ENCODE results near the gene TLR5.

Gene TLR5

DNA sequence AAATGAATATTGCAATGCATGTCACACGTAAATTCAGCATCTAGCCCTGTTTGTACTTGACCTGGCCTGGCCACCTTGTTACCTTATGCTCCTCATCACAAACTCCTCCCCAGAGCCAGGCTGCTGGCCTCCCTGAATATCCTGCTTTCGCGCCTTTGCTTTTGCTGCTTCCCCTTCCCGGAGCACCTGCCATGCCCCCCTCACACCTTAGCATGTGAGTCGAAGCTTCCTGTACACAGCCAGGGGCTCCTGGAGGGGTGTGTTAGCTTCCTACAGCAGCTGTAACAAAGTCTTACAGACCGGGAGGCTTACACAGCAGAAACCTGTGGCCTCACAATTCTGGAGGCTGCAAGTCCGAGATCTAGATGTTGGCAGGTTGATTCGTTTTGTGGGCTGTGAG, 60.1 kb downstream of the TLR5 start:
- DNase-seq (ENCODE audit: low read depth): no peak
- peaks cover 9% of the 10 kb centered on the region for H3K4me1 ChIP-seq (ENCODE audit: control insufficient read depth, insufficient read depth, low read length)
- H3K9me3 ChIP-seq (ENCODE audit: control insufficient read depth, low read length): no peaks in the 10 kb centered on the region
- H3K4me3 ChIP-seq (ENCODE audit: low read length): no peak overlapping the region
- H3K36me3 ChIP-seq (ENCODE audit: control insufficient read depth, insufficient read depth, low read length, severe bottlenecking): no peaks in the 10 kb centered on the region
- H3K27me3 ChIP-seq (replicated peaks; ENCODE audit: control insufficient read depth, insufficient read depth, low read length): peaks cover 10% of the 10 kb centered on the region
- no peak overlapping the region for H3K9ac ChIP-seq (ENCODE audit: low read length)

DNA sequence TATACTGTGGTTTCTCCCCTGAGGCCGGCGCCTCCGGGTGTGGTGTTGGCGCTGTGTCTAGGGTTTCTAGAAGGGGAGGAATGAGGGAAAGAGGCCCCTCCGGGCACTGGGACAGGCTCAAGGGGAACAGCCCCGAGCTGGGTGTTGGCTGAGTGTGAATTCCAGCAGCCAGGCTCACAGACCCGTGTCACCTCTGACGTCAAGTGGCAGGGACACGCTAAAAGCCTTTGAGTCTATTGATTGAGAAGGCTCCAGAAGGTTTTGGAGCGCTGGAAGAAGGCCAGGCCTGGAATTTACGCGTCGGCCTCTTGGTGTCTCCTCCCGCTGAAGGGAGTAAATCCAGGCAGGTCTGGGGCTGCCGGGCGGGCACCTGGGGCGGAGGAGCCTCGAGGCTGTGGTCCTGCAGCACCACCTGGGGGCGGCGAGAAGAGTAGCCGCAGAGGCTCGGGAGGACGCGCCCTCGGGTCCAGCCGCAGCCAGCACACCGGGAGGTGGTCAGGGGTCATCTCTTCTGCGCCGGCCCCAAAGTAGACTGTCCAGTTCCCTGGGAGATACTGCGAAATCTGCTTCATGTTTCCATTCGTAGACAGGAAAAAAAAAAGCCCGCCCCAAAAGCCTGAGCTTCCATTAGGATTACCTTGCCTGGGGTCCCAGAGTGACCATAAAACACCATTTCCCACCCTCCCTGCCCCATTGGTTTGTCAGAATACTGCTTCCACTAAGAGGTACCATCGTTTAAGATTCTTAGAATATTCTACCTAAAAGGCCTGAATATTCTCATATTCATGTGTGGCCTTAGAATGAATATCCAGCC, 61.7 kb downstream of the TLR5 start:
- peak; percentile 88 for DNase-seq (ENCODE audit: low read depth)
- peak overlapping the region; percentile 80 for H3K4me3 ChIP-seq (ENCODE audit: low read length)
- no peaks in the 10 kb centered on the region for H3K4me1 ChIP-seq (ENCODE audit: control insufficient read depth, insufficient read depth, low read length)
- H3K36me3 ChIP-seq (ENCODE audit: control insufficient read depth, insufficient read depth, low read length, severe bottlenecking): no peaks in the 10 kb centered on the region
- H3K9me3 ChIP-seq (ENCODE audit: control insufficient read depth, low read length): no peaks in the 10 kb centered on the region
- H3K9ac ChIP-seq (ENCODE audit: low read length): peak overlapping the region; percentile 45
- H3K27me3 ChIP-seq (replicated peaks; ENCODE audit: control insufficient read depth, insufficient read depth, low read length): peaks cover 25% of the 10 kb centered on the region

DNA sequence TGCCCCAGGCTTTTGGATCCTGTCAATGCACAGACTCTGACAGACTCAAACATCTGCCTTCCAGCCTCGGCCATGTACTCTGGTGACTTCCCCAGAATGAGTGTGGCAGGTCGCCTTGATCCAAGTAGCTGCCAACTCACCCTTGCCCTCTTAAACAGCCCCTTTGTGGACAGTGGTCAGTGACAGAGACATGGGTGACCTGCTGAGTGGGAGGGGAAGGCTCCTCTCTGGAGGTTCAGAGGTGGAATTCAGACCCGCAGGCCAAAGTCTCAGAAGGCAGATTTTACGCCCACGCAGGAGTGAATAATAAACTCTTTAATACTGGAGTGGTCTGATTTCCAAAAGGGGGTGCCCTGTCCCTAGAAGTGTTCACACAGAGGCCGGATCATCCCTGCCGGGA, 63.5 kb downstream of the TLR5 start:
- Histone ChIP-seq H3K4me3 (ENCODE audit: low read length) (no peak overlapping the region), H3K9me3 (ENCODE audit: control insufficient read depth, low read length) (no peaks in the 10 kb centered on the region), H3K36me3 (ENCODE audit: control insufficient read depth, insufficient read depth, low read length, severe bottlenecking) (no peaks in the 10 kb centered on the region), H3K9ac (ENCODE audit: low read length) (no peak overlapping the region), H3K4me1 (ENCODE audit: control insufficient read depth, insufficient read depth, low read length) (no peaks in the 10 kb centered on the region), H3K27me3 (replicated peaks; ENCODE audit: control insufficient read depth, insufficient read depth, low read length) (peaks cover 31% of the 10 kb centered on the region)
- DNase-seq (ENCODE audit: low read depth): no peak

DNA sequence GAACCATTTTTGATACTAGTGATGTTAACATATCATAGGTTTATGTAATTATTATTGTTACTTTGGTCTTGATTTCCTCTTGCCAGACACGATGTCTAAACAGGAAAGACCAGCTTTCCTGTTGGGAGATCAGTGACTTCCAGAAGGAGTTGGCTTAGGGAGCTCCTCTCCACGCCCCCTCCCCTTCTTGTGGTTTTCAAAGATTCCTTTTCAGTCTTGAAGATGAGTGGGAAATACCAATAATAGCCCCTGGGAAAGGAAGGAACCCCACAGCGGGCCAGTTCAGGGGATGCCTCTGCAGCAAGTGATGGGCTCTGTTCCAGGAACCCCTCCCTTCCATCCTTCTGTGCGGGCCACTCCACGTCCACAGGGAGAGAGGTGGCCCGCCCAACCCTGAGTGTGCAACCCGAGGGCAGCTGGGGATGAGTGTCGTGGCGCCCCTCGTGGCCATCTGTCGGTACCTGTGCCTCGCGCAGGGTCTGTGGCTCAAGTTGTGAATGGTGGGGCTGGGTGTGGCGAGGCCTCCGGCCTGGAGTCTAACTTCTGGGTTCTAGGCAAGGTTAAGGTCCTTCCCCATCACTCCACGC, 65.7 kb downstream of the TLR5 start:
- H3K36me3 ChIP-seq (ENCODE audit: control insufficient read depth, insufficient read depth, low read length, severe bottlenecking): no peaks in the 10 kb centered on the region
- H3K9ac ChIP-seq (ENCODE audit: low read length): no peak overlapping the region
- no peak for DNase-seq (ENCODE audit: low read depth)
- peaks cover 4% of the 10 kb centered on the region for H3K9me3 ChIP-seq (ENCODE audit: control insufficient read depth, low read length)
- no peaks in the 10 kb centered on the region for H3K4me1 ChIP-seq (ENCODE audit: control insufficient read depth, insufficient read depth, low read length)
- no peak overlapping the region for H3K4me3 ChIP-seq (ENCODE audit: low read length)
- H3K27me3 ChIP-seq (replicated peaks; ENCODE audit: control insufficient read depth, insufficient read depth, low read length): peaks cover 40% of the 10 kb centered on the region

DNA sequence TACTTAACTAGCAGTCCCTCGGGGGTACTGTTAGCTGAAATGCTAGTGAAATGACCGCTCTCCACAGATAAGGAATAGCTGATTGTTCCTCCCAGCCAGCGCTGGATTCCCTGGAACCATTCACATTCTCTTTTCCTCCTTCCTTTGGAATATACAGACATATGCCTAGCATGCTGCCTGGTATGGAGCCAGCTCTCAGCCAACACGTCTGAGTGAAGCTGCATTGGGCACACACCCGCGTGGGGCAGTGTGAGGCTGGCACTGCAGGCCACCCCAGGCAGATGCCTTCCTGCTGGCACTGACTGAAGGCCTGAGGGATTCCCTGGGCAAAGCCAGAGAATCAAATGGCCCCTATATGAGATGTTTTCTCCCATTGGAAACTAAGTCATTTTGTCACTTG, 66.7 kb downstream of the TLR5 start:
- no peak for DNase-seq (ENCODE audit: low read depth)
- Histone ChIP-seq H3K36me3 (ENCODE audit: control insufficient read depth, insufficient read depth, low read length, severe bottlenecking) (no peaks in the 10 kb centered on the region), H3K4me3 (ENCODE audit: low read length) (no peak overlapping the region), H3K27me3 (replicated peaks; ENCODE audit: control insufficient read depth, insufficient read depth, low read length) (peaks cover 47% of the 10 kb centered on the region), H3K9me3 (ENCODE audit: control insufficient read depth, low read length) (peaks cover 9% of the 10 kb centered on the region), H3K9ac (ENCODE audit: low read length) (no peak overlapping the region), H3K4me1 (ENCODE audit: control insufficient read depth, insufficient read depth, low read length) (no peaks in the 10 kb centered on the region)

DNA sequence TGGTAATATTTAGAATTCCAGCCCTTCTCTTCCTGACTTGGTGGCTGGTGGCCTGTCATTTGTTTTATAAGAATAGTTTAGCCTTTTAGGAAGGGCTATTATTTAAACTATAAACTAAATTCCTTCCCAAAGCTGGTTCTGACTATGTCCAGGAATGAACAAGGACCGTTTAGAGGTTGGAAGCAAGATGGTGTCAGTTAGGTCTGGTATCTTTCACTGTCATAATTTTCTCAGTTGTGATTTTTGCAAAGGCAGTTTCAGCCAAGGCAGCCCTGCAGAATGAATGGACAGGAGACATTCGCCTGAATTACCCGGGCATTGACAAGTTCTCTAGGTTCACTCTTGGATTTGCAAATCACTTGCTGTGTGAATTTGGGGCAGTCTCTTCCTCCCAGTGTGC, 67.2 kb downstream of the TLR5 start:
- H3K9me3 ChIP-seq (ENCODE audit: control insufficient read depth, low read length): peaks cover 9% of the 10 kb centered on the region
- no peaks in the 10 kb centered on the region for H3K36me3 ChIP-seq (ENCODE audit: control insufficient read depth, insufficient read depth, low read length, severe bottlenecking)
- H3K27me3 ChIP-seq (replicated peaks; ENCODE audit: control insufficient read depth, insufficient read depth, low read length): peaks cover 48% of the 10 kb centered on the region
- no peak for DNase-seq (ENCODE audit: low read depth)
- H3K4me1 ChIP-seq (ENCODE audit: control insufficient read depth, insufficient read depth, low read length): no peaks in the 10 kb centered on the region
- no peak overlapping the region for H3K4me3 ChIP-seq (ENCODE audit: low read length)
- no peak overlapping the region for H3K9ac ChIP-seq (ENCODE audit: low read length)

DNA sequence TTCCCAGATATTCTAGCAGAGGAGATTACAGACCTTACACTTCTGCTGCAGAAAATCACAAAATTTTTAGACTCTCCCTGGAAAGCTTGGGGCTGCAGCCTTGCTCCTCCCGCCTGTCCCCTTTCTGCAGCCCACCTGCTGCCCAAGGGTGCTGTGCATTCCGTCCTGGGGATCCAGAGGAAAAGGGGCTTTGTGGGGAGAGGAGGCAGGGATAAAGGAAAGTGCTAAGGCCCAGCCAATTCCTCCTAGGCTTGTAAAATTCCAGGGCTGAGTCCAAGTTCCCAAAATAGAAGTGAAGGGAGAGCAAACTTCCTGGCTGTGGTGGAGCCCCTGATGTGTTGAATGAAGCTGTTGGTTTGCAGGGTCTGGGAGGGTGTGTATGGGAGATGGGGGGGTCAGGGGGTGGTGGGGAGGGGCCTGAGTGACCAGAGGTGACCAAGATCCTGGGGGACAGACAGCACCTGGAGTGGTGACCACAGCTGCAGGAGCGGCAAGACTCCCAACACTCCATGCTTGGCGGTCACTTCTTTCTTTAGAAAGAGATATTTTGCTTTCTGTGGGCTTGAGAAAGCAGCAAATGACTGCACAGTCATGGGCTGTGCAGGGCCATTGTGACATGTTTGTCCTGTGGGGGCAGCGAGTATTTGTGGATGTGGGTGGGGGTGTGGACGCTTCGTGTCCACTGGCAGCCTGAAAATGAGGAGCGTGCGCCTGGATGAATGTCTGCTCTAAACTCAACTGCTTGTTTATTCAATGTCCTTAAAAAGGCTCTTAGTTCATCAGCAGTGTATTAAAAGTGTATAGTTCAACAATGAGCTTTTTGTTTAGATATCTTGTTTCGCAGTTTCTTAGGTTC, 68.4 kb downstream of the TLR5 start:
- Histone ChIP-seq H3K36me3 (ENCODE audit: control insufficient read depth, insufficient read depth, low read length, severe bottlenecking) (no peaks in the 10 kb centered on the region), H3K4me1 (ENCODE audit: control insufficient read depth, insufficient read depth, low read length) (no peaks in the 10 kb centered on the region), H3K27me3 (replicated peaks; ENCODE audit: control insufficient read depth, insufficient read depth, low read length) (peaks cover 51% of the 10 kb centered on the region), H3K9me3 (ENCODE audit: control insufficient read depth, low read length) (peaks cover 9% of the 10 kb centered on the region), H3K4me3 (ENCODE audit: low read length) (no peak overlapping the region), H3K9ac (ENCODE audit: low read length) (no peak overlapping the region)
- no peak for DNase-seq (ENCODE audit: low read depth)

DNA sequence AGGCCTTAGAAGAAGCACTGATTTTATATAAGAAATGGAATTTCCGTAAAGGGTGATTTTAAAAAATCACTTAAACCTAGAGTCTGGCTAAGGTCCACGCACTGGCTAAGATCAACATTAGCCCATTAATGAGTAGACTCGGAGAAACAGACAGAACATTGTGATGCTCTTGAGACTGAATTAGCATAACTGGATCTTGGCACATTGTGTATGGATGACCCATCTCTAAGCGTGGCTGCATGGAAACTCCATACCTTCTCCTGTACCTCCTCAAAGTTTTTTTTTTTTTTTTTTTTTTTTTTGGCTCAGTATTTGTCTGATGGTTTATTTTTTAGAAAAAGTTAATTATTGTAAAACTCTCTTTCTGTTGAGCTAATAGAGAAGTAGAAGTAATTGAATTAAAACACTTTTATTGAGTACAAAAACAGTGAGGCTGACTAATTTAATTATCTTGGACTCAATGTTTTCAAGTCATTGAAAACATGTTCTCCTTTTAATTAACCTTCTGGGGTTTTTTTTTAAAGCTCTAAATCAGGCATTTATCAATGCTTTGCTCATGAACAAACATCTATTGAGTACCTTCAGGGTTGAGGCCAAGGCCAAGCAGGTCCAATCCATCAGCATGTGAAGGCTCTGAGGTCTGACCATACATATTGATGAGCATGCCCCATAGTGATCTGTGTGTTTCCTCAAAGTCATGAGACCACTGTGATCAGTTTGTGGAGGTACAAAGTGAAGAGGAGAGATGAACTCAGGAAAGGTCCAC, 74.0 kb downstream of the TLR5 start:
- DNase-seq (ENCODE audit: low read depth): no peak
- peaks cover 9% of the 10 kb centered on the region for H3K9me3 ChIP-seq (ENCODE audit: control insufficient read depth, low read length)
- H3K9ac ChIP-seq (ENCODE audit: low read length): no peak overlapping the region
- H3K27me3 ChIP-seq (replicated peaks; ENCODE audit: control insufficient read depth, insufficient read depth, low read length): peaks cover 23% of the 10 kb centered on the region
- H3K4me3 ChIP-seq (ENCODE audit: low read length): no peak overlapping the region
- no peaks in the 10 kb centered on the region for H3K36me3 ChIP-seq (ENCODE audit: control insufficient read depth, insufficient read depth, low read length, severe bottlenecking)
- no peaks in the 10 kb centered on the region for H3K4me1 ChIP-seq (ENCODE audit: control insufficient read depth, insufficient read depth, low read length)

DNA sequence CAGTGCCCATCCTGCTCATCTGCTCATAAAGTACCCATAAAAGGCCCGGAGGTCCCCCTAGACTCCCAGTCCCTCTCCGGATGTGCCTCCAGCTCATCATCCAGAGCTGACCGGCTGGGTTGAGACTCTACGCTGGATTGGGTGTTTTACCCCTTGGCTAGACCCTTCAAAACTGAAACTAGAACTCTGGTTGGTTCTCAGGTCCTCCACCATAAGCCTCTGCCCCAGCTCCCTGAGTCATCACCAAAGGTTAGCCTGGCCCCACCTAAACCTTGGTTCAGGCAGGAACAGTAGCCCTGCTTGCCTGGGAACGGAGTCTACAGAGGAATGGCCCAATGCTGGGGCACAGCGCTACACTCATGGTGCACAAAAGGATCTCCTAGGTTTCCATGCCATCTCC, 75.1 kb downstream of the TLR5 start:
- no peak overlapping the region for H3K4me3 ChIP-seq (ENCODE audit: low read length)
- H3K27me3 ChIP-seq (replicated peaks; ENCODE audit: control insufficient read depth, insufficient read depth, low read length): peaks cover 15% of the 10 kb centered on the region
- H3K9me3 ChIP-seq (ENCODE audit: control insufficient read depth, low read length): peaks cover 9% of the 10 kb centered on the region
- H3K9ac ChIP-seq (ENCODE audit: low read length): no peak overlapping the region
- no peak for DNase-seq (ENCODE audit: low read depth)
- H3K36me3 ChIP-seq (ENCODE audit: control insufficient read depth, insufficient read depth, low read length, severe bottlenecking): no peaks in the 10 kb centered on the region
- H3K4me1 ChIP-seq (ENCODE audit: control insufficient read depth, insufficient read depth, low read length): no peaks in the 10 kb centered on the region

DNA sequence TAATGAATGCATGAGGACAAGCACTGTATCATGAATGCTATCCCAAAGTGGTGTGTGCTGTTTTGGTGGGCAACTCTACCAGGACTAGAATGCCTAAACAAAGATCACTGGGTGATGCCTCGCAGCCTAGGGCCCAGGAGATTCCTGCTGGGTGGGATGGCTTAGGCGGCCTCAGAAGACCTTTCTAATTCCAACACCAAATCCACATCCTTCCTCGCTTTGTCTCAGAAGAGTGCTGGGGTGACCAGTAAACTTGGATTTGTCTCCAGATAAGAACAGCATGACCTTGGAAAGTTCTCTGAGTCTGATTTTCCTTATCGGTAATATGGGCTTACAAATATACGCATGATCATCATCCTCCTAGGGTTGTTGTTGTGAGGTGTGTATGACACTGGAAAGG, 76.6 kb downstream of the TLR5 start:
- Histone ChIP-seq H3K4me1 (ENCODE audit: control insufficient read depth, insufficient read depth, low read length) (no peaks in the 10 kb centered on the region), H3K9me3 (ENCODE audit: control insufficient read depth, low read length) (no peaks in the 10 kb centered on the region), H3K27me3 (replicated peaks; ENCODE audit: control insufficient read depth, insufficient read depth, low read length) (peaks cover 4% of the 10 kb centered on the region), H3K9ac (ENCODE audit: low read length) (no peak overlapping the region), H3K4me3 (ENCODE audit: low read length) (no peak overlapping the region), H3K36me3 (ENCODE audit: control insufficient read depth, insufficient read depth, low read length, severe bottlenecking) (no peaks in the 10 kb centered on the region)
- DNase-seq (ENCODE audit: low read depth): no peak

DNA sequence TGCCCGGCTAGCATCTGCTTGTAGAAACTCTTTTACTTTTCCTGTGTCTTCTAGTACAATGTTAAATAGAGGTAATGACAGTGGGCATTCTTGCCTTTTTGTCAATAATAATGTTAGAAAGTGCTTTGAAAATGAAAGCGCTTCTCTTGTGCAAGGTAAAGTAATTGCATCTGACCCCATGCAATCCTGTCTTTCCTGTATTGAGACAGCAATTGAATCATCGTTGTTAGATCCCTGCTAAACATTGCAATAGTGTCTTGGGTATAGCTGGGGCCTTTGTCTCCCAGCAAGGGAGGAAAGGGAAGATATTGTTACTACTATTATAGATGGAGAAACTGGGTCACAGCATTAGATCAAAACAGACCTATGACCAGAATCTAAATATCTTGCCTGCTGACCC, 80.9 kb downstream of the TLR5 start:
- H3K9me3 ChIP-seq (ENCODE audit: control insufficient read depth, low read length): no peaks in the 10 kb centered on the region
- H3K36me3 ChIP-seq (ENCODE audit: control insufficient read depth, insufficient read depth, low read length, severe bottlenecking): no peaks in the 10 kb centered on the region
- no peaks in the 10 kb centered on the region for H3K4me1 ChIP-seq (ENCODE audit: control insufficient read depth, insufficient read depth, low read length)
- DNase-seq (ENCODE audit: low read depth): no peak
- H3K4me3 ChIP-seq (ENCODE audit: low read length): no peak overlapping the region
- H3K27me3 ChIP-seq (replicated peaks; ENCODE audit: control insufficient read depth, insufficient read depth, low read length): no peaks in the 10 kb centered on the region
- no peak overlapping the region for H3K9ac ChIP-seq (ENCODE audit: low read length)

All from adipocyte (in vitro differentiated cells).